K562 (cell line): ENCODE measurements around the gene PAAF1. TPM values are rescaled to one million over a fixed set of nuclear protein-coding genes. Genes with fewer than 3 reads are reported as not detected.

Experiments
- ADNP ChIP-seq: fragments of 200-800 bp; sonication (Bioruptor generic); IDR thresholded peaks from 2 replicates; pipeline ENCODE4 v1.6.1; 2016; ENCODE audit warnings: missing genetic modification characterization, missing compliant biosample characterization
- BRD9 ChIP-seq: fragments of 450-650 bp; IDR thresholded peaks from 2 replicates; pipeline ENCODE4 v1.6.1; 2018; ENCODE audit warnings: low read depth; ENCODE audit not compliant: partially characterized antibody
- CXXC5 ChIP-seq: fragments of 250-450 bp; sonication (Bioruptor Pico); IDR thresholded peaks from 2 replicates; pipeline ENCODE4 v1.8.0; 2022; ENCODE audit warnings: inconsistent platforms, mild to moderate bottlenecking, moderate library complexity
- EP300 ChIP-seq: IDR thresholded peaks from 2 replicates; pipeline ENCODE4 v1.6.1; 2012; ENCODE audit warnings: low read length, improper control_type of control experiment
- KDM1A ChIP-seq, 2 experiments: fragments of 450-650 bp; IDR thresholded peaks; 2 replicates each; pipeline ENCODE4 v1.6.1; 2016; ENCODE audit warnings: mild to moderate bottlenecking in 2 of 2
- MAZ ChIP-seq, 2 experiments: fragments of 450-650 bp in 1 of 2; sonication (generic) in 1 of 2; formaldehyde crosslinking; IDR thresholded peaks in 1 of 2; conservative IDR thresholded peaks in 1 of 2; 2 replicates each; pipeline versions ENCODE4 v1.4.0 to v1.5.0; 2020; ENCODE audit warnings: mild to moderate bottlenecking in 1 of 2, missing genetic modification reagents in 1 of 2
- NFE2 ChIP-seq: IDR thresholded peaks from 2 replicates; pipeline ENCODE4 v1.6.1; 2014; ENCODE audit warnings: antibody characterized with exemption, low read depth
- SMARCA4 ChIP-seq: fragments of 450-650 bp; IDR thresholded peaks from 2 replicates; pipeline ENCODE4 v1.6.1; 2016
- SMARCE1 ChIP-seq: fragments of 450-650 bp; IDR thresholded peaks from 2 replicates; pipeline ENCODE4 v1.7.1; 2016; ENCODE audit warnings: mild to moderate bottlenecking
- ZNF316 ChIP-seq: fragments of 450-650 bp; IDR thresholded peaks from 2 replicates; pipeline ENCODE4 v1.6.1; 2016
- polyA plus RNA-seq, 8 experiments: library from polyadenylated mRNA; depleted of rRNA in 4 of 8; stranded (reverse) in 5 of 8; unstranded in 3 of 8; fragments of >200 nt; fragmentation: Nextera tagmentation in 2 of 8; fragmentation: Illumina TruSeq in 1 of 8; extraction: Ambion mirVana in 2 of 8; extraction: Trizol in 1 of 8; gene quantifications; 2 replicates each; pipeline versions ENCODE4 v1.2.1 to v1.2.3, GENCODE V29; 2011 to 2014; ENCODE audit warnings: inconsistent platforms in 1 of 8, missing spikeins in 1 of 8
- total RNA-seq, 7 experiments: library from RNA; depleted of rRNA in 6 of 7; stranded (reverse); fragments of >200 nt in 6 of 7; fragmentation: Illumina TruSeq in 2 of 7; extraction: Trizol in 2 of 7; gene quantifications; 2 replicates each; pipeline versions ENCODE4 v1.2.1 to v1.2.3, GENCODE V29; 2011 to 2021; ENCODE audit warnings: low replicate concordance in 1 of 7
- TF ChIP-seq, protein P1 (sequence below): fragments of 200-800 bp; sonication (Bioruptor generic); IDR thresholded peaks from 2 replicates; pipeline ENCODE4 v1.6.1; 2017; ENCODE audit warnings: missing genetic modification characterization, missing compliant biosample characterization
- TF ChIP-seq, protein P2 (sequence below): fragments of 450-650 bp; IDR thresholded peaks from 2 replicates; pipeline ENCODE4 v1.6.1; 2017; ENCODE audit warnings: mild to moderate bottlenecking, moderate library complexity

Gene PAAF1
- total and polyA plus RNA-seq, 9 of the 15 experiments (the other 6 are each of a cell fraction or from before 2014, with no cell fraction given): 13.5 to 78.6 (median 23.3) TPM

DNA sequence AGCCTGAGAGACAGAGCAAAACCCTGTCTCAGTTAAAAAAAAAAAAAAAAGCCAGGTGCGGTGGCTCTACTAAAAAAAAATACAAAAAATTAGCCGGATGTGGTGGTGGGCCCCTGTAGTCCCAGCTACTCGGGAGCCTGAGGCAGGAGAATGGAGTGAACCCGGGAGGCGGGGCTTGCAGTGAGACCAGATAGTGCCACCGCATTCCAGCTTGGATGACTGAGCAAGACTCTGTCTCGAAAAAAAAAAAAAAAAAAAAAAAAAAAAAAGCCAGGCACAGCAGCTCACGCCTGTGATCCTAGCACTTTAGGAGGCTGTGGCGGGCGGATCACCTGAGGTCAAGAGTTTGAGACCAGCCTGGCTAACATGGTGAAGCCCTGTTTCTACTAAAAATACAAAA is 3.6 kb downstream of the PAAF1 start (continued):
- TF ChIP-seq ADNP (tag) (peak; percentile 68; the same call in 1 of the 2 replicates), BRD9 (peak; percentile 42), SMARCE1 (0 out of 2 replicates have a peak, but pooled peaks have one; percentile 48), EP300 (peak; percentile 30; the same call in 1 of the 2 replicates), SMARCA4 (peak; percentile 75), KDM1A (IDR thresholded peaks at IDR 0.05) (0 out of 4 replicates have a peak, but pooled peaks of 1 of the 2 experiments have one; percentile 12), ZNF316 (peak; percentile 79), NFE2 (peak; percentile 90), MAZ (CRISPR knock-in tag; conservative IDR thresholded peaks at IDR 0.05 in 1 of 2, IDR thresholded peaks at IDR 0.05 in 1 of 2) (0 out of 4 replicates have a peak, but pooled peaks of 1 of the 2 experiments have one; percentile 12), CXXC5 (CRISPR knock-in tag) (0 out of 2 replicates have a peak, but pooled peaks have one; percentile 19)
- TF ChIP-seq, protein P1, sequence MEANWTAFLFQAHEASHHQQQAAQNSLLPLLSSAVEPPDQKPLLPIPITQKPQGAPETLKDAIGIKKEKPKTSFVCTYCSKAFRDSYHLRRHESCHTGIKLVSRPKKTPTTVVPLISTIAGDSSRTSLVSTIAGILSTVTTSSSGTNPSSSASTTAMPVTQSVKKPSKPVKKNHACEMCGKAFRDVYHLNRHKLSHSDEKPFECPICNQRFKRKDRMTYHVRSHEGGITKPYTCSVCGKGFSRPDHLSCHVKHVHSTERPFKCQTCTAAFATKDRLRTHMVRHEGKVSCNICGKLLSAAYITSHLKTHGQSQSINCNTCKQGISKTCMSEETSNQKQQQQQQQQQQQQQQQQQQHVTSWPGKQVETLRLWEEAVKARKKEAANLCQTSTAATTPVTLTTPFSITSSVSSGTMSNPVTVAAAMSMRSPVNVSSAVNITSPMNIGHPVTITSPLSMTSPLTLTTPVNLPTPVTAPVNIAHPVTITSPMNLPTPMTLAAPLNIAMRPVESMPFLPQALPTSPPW: 0 out of 2 replicates have a peak, but pooled peaks have one; percentile 20
- TF ChIP-seq, protein P2, sequence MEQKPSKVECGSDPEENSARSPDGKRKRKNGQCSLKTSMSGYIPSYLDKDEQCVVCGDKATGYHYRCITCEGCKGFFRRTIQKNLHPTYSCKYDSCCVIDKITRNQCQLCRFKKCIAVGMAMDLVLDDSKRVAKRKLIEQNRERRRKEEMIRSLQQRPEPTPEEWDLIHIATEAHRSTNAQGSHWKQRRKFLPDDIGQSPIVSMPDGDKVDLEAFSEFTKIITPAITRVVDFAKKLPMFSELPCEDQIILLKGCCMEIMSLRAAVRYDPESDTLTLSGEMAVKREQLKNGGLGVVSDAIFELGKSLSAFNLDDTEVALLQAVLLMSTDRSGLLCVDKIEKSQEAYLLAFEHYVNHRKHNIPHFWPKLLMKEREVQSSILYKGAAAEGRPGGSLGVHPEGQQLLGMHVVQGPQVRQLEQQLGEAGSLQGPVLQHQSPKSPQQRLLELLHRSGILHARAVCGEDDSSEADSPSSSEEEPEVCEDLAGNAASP: 0 out of 2 replicates have a peak, but pooled peaks have one; percentile 25
